HepG2 (cell line): ENCODE data around the gene POU3F3. TPM values are rescaled to one million over a fixed set of nuclear protein-coding genes. Genes with fewer than 3 reads are reported as not detected.

ENCODE experiments used
- ATAC-seq: fragments of 200-7000 bp; cut with Tn5 transposase; 3 replicates; pipeline ENCODE4 v1.9.1; 2020; ENCODE audit warnings: mild to moderate bottlenecking, moderate library complexity
- BruUV-seq: library from RNA; stranded (reverse); fragments of 400-500 nt; replicated peaks from 2 replicates; lab custom pipeline; 2021; lab: Mats Ljungman, UMichigan
- CTCF ChIA-PET: fragments of 300-600 bp; formaldehyde crosslinking; extraction: SDS; loops from one replicate; lab custom pipeline; 2021; ENCODE audit warnings: low total read pairs, inconsistent platforms, low intra/inter-chr PET ratio; lab: Yijun Ruan, JAX
- POLR2A ChIA-PET: fragments of 350-600 bp; sonication (Branson Sonifier 250); formaldehyde crosslinking; loops from one replicate; lab custom pipeline; 2020; ENCODE audit warnings: antibody characterized with exemption, inconsistent platforms; lab: Yijun Ruan, JAX
- DNase-seq: peaks from one replicate; pipeline ENCODE4 v3.0.0-alpha.2; 2015; ENCODE audit warnings: low spot score
- FAIRE-seq: peaks from 3 replicates; lab custom pipeline; 2011; peaks lifted over from hg19 to GRCh38; lab: Jason Lieb, UNC
- H2AFZ ChIP-seq: one replicate; pipeline ENCODE4 v1.6.1; 2011; ENCODE audit warnings: low read length, inconsistent platforms
- H3K27ac ChIP-seq: fragments of 300-600 bp; 3 replicates; pipeline ENCODE4 v1.8.0; 2011; ENCODE audit warnings: mixed run types, mild to moderate bottlenecking, mixed read lengths, low read length, inconsistent platforms; ENCODE audit not compliant: insufficient read depth; ENCODE audit errors: extremely low read length
- H3K27me3 ChIP-seq, 2 experiments: fragments of 200-600 bp in 1 of 2; 2 replicates in 1 of 2; 3 replicates in 1 of 2; pipeline versions ENCODE4 v1.6.0 to v1.8.0; 2011; ENCODE audit warnings: low read length in 2 of 2, mild to moderate bottlenecking in 2 of 2, moderate library complexity in 2 of 2, inconsistent platforms in 1 of 2; ENCODE audit not compliant: insufficient read depth in 2 of 2, control insufficient read depth in 1 of 2
- H3K36me3 ChIP-seq, 2 experiments: fragments of 200-600 bp in 1 of 2; replicated peaks in 1 of 2; 2 replicates in 1 of 2; 3 replicates in 1 of 2; pipeline versions ENCODE4 v1.5.1 to v1.8.0; 2011; ENCODE audit warnings: low read length in 2 of 2, inconsistent platforms in 1 of 2; ENCODE audit not compliant: insufficient read depth in 2 of 2, control insufficient read depth in 1 of 2
- H3K4me1 ChIP-seq: 2 replicates; pipeline ENCODE4 v1.5.1; 2012; ENCODE audit warnings: low read length, inconsistent platforms; ENCODE audit not compliant: insufficient read depth
- H3K4me2 ChIP-seq: 2 replicates; pipeline ENCODE4 v1.6.0; 2011; ENCODE audit warnings: low read depth, low read length, inconsistent platforms
- H3K4me3 ChIP-seq, 3 experiments: fragments of 200-600 bp in 1 of 3; sonication (generic), shearing (Covaris generic) in 1 of 3; replicated peaks in 1 of 3; 2 replicates each; pipeline ENCODE4 v1.5.1; 2011 to 2016; ENCODE audit warnings: low read length in 3 of 3, inconsistent platforms in 2 of 3, low read depth in 2 of 3, mild to moderate bottlenecking in 2 of 3, control low read depth in 1 of 3, mixed read lengths in 1 of 3; ENCODE audit not compliant: insufficient read depth in 1 of 3
- H3K79me2 ChIP-seq: one replicate; pipeline ENCODE4 v1.6.1; 2011; ENCODE audit warnings: low read length, inconsistent platforms; ENCODE audit not compliant: insufficient read depth
- H3K9ac ChIP-seq: 2 replicates; pipeline ENCODE4 v1.6.0; 2011; ENCODE audit warnings: mild to moderate bottlenecking, low read depth, low read length, inconsistent platforms; ENCODE audit not compliant: insufficient read depth
- H3K9me3 ChIP-seq: 2 replicates; pipeline ENCODE4 v1.5.1; 2012; ENCODE audit warnings: mild to moderate bottlenecking, low read length
- H4K20me1 ChIP-seq: 2 replicates; pipeline ENCODE4 v1.6.0; 2011; ENCODE audit warnings: inconsistent platforms, mild to moderate bottlenecking, low read length, moderate library complexity; ENCODE audit not compliant: insufficient read depth
- AKAP8 ChIP-seq: sonication (generic); formaldehyde crosslinking; IDR thresholded peaks from 2 replicates; pipeline ENCODE4 v1.5.1; 2020; ENCODE audit warnings: mild to moderate bottlenecking, missing genetic modification reagents
- NFATC3 ChIP-seq: sonication (generic); formaldehyde crosslinking; IDR thresholded peaks from 2 replicates; pipeline ENCODE4 v1.5.1; 2020; ENCODE audit warnings: mild to moderate bottlenecking, missing genetic modification reagents
- PBX3 ChIP-seq: sonication (generic); formaldehyde crosslinking; IDR thresholded peaks from 2 replicates; pipeline ENCODE4 v1.8.1; 2023; ENCODE audit warnings: missing genetic modification reagents, inconsistent platforms, borderline replicate concordance
- TFAP4 ChIP-seq: sonication (generic); IDR thresholded peaks from 2 replicates; pipeline ENCODE4 v1.6.1; 2016; ENCODE audit warnings: low read depth, borderline replicate concordance
- ZNF616 ChIP-seq: sonication (generic); formaldehyde crosslinking; IDR thresholded peaks from 2 replicates; pipeline ENCODE4 v1.5.0; 2020; ENCODE audit warnings: low read depth, mild to moderate bottlenecking, missing genetic modification reagents
- ZNF75D ChIP-seq: sonication (generic); formaldehyde crosslinking; IDR thresholded peaks from 2 replicates; pipeline ENCODE4 v1.8.1; 2023; ENCODE audit warnings: missing genetic modification reagents, mild to moderate bottlenecking, borderline replicate concordance
- ZXDC ChIP-seq: sonication (generic); formaldehyde crosslinking; IDR thresholded peaks from 2 replicates; pipeline ENCODE4 v1.5.0; 2020; ENCODE audit warnings: mild to moderate bottlenecking, missing genetic modification reagents
- WGBS: methylation state at CpG from one replicate; pipeline ENCODE4 v1.1.6; 2017; ENCODE audit warnings: low lambda C conversion rate; 5-methylcytosine and 5-hydroxymethylcytosine counted together
- in situ Hi-C: cut with HindIII; loops from 2 replicates; pipeline ENCODE4 v1.10.0; 2017; ENCODE audit warnings: low pct_unique_long_range_greater_than_20kb; ENCODE audit not compliant: extremely low pct_ligation_motif_present
- intact Hi-C: fragments of 100-400 bp; cut with micrococcal nuclease; formaldehyde crosslinking; loops from one replicate; pipeline ENCODE4 v1.10.0; 2022; ENCODE audit not compliant: unreplicated experiment
- polyA plus RNA-seq, 8 experiments: library from polyadenylated mRNA; depleted of rRNA in 3 of 8; stranded (reverse) in 7 of 8; unstranded in 1 of 8; fragments of >200 nt; fragmentation: Illumina TruSeq in 4 of 8; extraction: Trizol in 4 of 8; gene quantifications; 2 replicates each; pipeline versions ENCODE4 v1.2.1 to v1.2.3, GENCODE V29; 2011 to 2016; ENCODE audit warnings: low read depth in 4 of 8, missing spikeins in 1 of 8, mixed read lengths in 1 of 8; ENCODE audit not compliant: insufficient read depth in 1 of 8
- total RNA-seq, 5 experiments: library from RNA; depleted of rRNA; stranded (reverse); fragments of >200 nt; fragmentation: Illumina TruSeq; extraction: Trizol; gene quantifications; 2 replicates each; pipeline ENCODE4 v1.2.3, GENCODE V29; 2016; ENCODE audit warnings: low read depth in 1 of 5

POU3F3 gene
- total and polyA plus RNA-seq, 2 of the 13 experiments (the other 11 are each of a cell fraction or from before 2014, with no cell fraction given), result not detected

DNA sequence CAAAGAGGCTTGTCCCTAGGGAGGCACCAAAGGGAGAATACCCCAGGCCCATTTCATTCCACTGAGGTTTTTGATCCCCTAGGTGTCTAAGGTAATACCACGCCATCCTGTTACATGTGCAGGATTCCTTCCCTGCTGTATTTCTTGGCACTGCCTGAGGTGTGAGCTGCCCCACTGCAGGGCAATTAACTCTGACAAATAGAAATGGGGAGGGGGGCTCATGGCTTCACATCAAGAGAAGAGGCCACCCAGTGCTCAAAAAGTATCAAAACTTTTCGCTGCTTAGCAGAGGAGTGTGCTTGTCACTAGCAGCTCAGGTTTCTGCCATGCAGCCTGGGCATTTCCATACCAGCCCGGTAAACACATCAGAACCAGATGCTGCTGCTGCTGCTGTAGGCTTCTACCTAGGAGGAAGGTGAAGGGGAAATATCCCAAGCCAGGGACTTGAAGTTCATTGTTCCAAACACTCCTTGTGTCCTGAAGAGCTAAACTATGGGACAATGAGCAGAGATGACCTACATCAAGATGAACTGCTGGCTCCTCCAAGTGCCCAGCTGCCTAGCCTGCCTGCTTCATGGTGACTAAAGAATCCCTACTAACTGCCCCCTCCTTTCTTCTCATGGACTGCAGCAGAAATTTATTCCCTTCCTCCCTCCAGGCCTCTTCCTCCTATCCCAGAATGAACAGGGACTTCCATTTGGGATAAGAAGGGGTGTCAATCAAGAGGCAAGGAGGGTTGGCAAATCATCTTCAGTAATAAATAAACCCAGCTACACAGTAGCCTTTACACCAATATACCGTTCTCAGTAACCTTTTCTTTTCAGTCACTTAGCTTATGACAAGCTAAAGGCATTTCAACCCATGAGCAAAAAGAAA is 16.4 kb downstream of the POU3F3 start:
- no peaks in the 10 kb centered on the region for H3K9me3 ChIP-seq
- DNase-seq (no peak), FAIRE-seq (no peak), ATAC-seq (no peak)
- no peaks in the 10 kb centered on the region for H3K79me2 ChIP-seq
- BruUV-seq, result no TSS peak
- H3K9ac ChIP-seq, result no peak overlapping the region
- no peak overlapping the region for H3K4me3 ChIP-seq
- no peak overlapping the region for H2AFZ ChIP-seq
- H3K4me1 ChIP-seq, result peaks cover 7% of the 10 kb centered on the region; the same call in 1 of the 2 replicates
- CTCF ChIA-PET, result no interaction called here
- POLR2A ChIA-PET, result no interaction called here
- WGBS, result 2% methylated on average over 3 of the region's 4 CpGs
- peaks cover 20 to 79% of the 10 kb centered on the region in 2 experiments for H3K27me3 ChIP-seq
- no peaks in the 10 kb centered on the region for H3K36me3 ChIP-seq
- intact Hi-C loops (no loop called here), in situ Hi-C loops (no loop called here)
- H3K4me2 ChIP-seq, result no peak overlapping the region
- no peak overlapping the region for H3K27ac ChIP-seq
- no peaks in the 10 kb centered on the region for H4K20me1 ChIP-seq
- TF ChIP-seq ZXDC (CRISPR knock-in tag) (no peak), TFAP4 (no peak), ZNF75D (no peak), AKAP8 (CRISPR knock-in tag) (no peak), NFATC3 (CRISPR knock-in tag) (no peak), ZNF616 (CRISPR knock-in tag) (no peak), PBX3 (CRISPR knock-in tag) (no peak)
